HL-60/S4 treated with phorbol 12-myristate 13-acetate at 8.2 ng/mL for 4 days and 3 days (cell line): ENCODE measurements around the gene ETF1.
"Not testable (repeated sequence)": the region's sequence is repeated elsewhere in the genome, so short reads cannot be mapped to it uniquely, and the experiment has no call there.

Experiments used
- in situ Hi-C: fragments of 300-500 bp; cut with MboI; formaldehyde crosslinking; loops from 2 replicates; pipeline ENCODE4 v1.15.0; 2022; ENCODE audit warnings: low sequenced_read_pairs

ETF1 gene

DNA sequence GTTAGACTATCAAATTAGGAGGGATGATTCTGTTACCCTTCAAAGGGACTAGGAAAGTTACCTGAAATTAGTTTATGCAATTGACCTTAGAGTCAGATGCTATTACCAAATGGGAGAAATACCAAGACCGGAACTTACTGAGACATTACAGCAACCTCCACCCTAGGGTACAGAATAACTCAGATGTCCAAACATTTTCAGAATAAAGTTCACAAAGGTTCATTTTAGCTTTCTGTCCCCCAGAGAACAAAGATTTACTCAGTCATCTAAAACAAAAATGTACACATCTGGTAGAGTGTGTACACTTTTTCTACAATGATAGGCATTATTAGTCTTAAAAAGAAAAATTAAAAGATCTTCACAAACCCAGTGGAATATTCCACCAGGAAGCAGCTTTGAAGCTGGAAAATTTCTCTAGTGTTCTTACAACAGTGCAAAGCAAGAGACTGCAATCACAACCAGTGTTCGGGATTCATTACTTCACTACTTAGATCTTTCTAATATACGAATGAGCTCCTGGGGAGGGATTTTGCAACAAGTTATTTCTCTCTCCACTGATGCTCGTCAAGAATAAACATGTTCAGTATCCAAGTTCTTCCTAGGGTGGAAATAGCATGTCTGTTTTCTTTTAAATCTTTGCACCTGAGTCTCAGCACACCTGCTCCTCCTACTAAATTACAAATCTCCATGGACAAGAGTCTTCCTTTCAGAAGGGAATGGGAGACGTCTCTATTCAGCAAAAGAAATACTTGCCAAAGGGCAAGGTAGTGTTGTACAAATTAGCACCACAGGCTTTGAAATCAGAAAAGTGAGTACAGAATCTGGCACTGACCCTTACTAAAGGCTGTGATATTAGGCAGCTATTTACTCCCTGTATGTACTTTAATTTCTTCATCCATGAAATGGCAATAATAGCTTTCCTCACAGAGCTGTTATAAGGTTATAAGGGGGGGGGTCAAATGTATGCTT, 8.8 kb downstream of the ETF1 start:
- in situ Hi-C loops = no loop called here

DNA sequence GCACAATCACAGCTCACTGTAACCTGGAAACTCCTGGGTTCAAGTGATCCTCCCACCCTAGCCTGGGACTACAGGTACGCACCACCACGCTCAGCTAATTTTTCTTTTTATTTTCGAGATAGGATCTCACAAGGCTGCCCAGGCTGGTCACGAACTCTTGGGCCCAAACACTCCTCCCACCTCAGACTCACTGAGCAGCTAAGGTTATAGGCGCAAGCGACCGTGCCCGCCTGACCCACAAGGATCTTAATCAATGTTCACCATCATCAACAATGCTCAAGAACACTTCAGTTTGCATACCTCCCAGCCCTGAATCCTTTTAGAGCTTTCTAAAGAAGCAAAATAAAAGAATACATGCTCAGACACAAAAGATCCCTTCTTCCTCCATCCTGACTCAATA, 13.2 kb downstream of the ETF1 start:
- in situ Hi-C loops = no loop called here

DNA sequence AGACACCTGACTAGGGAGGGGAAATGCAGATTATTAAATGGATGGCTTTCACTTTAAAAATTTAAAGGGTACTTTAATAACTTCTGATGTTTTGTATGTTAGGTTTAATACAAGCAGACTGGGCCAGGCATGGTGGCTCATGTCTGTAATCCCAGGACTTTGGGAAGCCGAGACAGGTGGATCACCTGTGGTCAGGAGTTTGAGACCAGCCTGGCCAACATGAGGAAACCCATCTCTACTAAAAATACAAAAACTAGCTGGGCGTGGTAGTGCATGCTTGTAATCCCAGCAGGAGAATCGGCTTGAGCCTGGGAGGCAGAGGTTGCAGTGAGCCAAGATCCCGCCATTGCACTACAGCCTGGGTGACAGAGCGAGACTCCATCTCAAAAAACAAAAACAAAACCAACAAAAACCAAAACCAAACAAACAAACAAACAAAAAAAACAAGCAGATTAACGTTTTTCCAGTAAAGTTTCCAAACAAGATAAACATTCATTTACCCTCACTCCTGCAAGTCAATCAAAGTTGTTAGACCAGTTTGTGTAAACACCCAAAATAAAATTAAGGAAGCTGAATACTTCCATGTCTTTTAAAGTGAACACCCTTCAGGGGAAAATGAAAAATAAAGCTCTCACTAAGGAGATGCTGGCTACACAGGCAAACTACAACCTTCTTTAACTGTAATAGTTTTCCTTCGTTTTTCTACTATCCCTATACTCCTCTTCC, 14.1 kb downstream of the ETF1 start:
- in situ Hi-C loops = no loop called here

DNA sequence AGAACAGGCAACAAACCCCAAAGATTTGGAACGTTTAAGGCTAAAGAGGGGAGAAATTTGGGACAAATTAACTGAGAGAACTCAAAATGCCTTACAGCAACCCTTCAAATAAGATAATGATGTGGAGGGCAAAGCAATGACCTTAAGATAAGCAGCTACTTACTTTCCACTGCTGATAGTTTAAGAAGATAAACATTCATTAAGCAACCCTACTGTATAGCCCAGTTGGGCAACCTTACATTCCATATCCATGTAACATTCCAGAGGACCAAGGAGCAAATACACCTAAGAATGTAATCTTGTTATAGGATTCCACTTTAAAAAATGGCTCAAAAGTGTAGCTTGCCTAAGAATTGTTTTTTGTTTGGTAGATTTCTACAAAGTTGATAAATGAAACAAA, 14.8 kb downstream of the ETF1 start:
- in situ Hi-C loops = no loop called here

DNA sequence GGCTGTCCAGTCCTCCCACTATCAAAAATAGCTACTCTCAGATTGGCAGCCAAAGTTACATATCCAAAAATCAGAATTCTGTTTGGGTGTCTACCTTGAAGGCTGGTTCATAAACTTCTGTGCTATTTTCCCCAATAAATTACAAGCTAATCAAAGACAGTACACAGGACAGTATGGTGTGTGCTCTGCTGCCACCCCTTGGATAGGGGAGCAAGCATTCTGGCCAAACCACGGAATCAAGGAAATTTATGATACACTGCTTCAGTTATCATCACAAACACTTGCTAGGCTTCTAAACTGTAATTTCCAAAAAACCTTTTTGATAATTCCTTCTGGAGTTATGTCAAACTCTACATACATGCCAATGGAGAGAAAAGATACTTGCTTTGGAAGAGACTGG, 15.9 kb downstream of the ETF1 start:
- in situ Hi-C loops = no loop called here

DNA sequence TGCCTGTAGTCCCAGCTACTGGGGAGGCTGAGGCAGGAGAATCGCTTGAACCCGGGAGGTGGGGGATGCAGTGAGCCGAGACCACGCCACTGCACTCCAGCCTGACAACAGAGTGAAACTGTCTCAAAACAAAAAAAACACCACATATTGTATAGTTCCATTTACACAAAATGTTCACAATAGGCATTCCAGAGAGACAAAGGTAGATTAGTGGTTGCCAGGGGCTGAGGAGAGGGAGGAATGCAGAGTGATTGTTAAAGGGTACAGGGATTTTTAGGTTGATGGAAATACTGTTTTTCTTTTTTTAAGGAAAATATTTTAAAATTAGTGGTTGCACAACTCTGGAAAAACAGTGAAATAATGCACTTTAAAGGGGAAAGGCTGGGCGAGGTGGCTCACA, 19.6 kb downstream of the ETF1 start:
- in situ Hi-C loops = no loop called here

DNA sequence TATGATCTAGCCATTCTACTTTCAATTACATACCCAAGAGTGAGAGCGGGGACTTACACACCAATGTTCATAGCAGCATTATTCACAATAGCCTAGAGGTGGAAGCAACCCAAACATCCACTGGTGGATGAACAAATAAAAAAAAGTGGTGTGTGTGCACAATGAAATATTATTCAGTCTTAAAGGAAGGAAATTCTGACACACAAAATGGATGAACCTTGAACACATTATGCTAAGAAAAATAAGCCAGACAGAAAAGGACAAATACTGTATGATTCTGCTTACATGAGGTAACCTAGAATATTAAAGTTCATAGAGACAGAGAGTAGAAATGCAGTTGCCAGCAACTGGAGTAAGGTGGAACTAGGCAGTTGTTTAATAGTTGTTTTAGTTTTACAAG, 22.1 kb downstream of the ETF1 start:
- in situ Hi-C loops = no loop called here

DNA sequence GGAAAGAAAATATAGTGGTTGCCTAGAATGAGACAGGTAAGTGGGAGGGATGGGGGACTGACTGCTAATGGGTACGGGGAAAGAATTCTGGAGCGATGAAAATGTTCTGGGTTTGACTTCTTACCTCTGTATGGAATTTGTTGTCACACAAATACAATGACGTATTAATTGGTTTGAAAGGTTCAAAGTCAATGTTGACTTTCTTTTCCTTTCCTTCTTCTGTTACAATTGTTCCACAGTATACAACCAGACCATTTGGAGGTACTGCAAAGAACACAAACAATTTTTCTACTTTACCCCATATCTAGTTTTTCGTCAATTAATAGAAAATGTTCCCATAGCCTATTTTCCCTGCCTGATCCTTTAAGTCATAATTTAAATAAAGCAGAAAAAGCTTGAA, 25.6 kb downstream of the ETF1 start:
- in situ Hi-C loops = no loop called here

DNA sequence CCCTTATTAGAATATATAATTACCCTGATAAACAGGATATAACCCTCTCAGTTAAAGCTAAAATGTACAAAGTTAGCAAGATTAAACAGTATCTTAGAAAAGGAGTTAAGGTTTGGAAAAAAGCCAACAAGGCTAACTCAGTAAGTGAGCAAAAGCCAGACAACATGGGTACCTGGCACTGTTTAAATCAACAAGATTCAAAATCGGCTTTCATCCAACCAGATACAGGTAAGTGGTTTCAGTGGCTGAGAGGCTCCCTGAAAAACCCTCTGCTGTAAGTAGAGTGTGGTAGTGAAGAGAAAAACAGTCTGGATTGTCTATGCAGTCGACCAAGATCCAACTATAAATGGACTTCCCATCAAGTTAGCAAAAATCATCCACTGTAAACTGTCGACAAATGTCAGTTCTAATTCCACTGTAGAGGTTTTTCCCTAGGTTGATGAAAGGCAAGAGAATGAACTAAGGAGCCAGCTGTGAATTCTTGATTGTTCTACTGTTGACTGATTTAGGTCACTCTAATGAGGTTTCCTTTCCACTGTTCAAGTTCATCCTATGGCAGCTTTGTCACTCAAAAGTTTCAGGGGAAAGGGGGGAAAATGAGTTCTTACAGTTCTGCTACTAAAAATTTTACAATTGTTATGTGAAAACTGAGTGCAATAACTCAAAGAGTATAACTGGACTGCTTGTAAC, 27.3 kb downstream of the ETF1 start:
- in situ Hi-C loops = no loop called here

DNA sequence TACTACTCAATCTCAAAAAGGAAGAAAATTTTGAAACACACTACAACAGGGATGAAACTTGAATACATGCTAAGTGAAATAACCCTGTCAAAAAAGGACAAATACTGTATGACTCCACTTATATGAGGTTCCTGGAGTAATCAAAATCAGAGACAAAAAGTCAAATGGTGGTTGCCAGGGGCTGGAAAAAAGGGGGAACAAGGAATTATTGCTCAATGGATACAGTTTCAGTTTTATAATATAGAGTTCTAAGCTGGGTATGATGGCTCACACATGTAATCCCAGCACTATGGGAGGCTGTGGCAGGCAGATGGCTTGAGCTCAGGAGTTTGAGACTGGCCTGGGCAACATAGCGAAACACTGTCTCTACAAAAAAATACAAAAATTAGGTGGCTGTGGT, 29.0 kb downstream of the ETF1 start:
- in situ Hi-C loops = no loop called here

DNA sequence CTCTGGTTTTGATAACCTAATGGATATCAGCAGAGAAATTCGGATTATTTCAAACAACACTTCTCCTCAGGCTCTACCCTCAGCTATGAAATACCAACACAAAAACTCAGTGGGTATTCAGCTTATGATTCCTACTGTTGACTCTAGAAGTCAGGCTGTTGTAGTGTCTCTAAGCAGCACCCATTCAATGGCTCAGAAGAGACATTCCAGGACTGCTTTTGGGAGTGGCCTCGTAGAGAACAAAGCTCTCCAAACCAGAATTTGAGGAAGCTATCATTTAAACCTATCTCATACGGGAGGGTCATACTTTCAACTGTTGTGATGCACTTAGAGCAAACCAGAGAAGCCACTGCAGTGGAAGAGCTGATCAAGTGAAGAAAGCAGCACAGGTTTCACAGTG, 34.1 kb downstream of the ETF1 start:
- in situ Hi-C loops = no loop called here

DNA sequence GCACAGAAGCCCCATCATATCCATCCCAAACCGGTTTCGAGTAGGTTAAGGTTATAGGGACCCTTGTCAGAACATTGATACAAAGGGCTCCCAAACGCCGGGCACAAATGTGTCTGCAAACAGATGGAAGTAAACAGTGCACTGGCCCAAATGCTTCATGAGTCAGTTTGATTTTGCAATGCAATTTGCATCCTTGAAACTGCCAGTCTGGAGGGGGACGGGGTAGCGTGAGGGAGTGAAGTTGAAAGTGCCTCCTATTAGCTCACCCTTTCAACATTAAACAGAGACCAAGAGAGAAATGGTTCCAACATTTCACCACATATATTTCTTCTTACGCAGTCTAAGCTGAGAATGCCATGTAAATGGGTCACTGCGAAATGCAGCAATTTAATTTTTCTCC, 35.6 kb downstream of the ETF1 start:
- in situ Hi-C loops = not testable (repeated sequence)

DNA sequence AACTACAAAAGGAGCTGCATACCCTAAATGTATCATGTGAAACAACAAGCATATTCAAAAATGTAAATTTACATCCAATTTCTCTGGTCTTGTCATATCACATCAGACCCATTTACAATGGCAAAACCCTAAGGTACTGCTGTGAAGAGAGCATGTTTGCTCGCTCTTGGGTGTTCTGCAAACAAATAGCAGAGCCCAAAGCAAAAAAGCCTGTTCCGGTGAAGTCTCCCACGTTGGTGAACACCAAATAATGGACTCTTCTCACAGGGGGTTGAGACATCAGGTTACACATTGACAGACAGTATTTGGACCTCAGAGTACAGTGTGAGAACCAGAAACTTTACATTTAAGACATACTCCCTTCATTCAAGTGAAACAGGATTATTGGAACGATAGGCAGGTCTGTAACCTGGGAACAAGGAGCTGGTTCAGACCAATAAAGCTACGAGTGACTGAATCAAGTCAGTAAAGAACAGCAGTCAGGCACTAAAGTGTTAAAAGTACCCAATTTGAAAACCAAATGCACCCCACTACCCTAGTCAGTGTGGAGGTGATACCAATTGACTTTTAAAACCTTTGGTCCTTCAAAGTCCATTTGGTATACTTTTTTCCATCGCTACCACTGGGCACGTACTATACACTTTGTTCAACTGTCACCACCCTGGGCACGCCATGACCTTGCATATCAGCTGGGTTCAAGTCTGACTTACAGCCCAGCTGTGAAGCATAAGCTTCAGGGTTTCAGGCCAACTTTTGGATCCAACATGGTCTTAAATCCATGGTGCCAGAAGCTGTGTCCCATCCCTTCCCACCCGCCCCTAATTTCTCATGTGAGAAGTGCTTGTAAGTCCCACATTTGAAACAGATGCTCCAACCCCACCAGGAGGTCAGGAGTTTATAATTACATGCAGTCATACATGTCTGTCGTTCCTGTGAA, 36.4 kb downstream of the ETF1 start:
- in situ Hi-C loops = no loop called here

DNA sequence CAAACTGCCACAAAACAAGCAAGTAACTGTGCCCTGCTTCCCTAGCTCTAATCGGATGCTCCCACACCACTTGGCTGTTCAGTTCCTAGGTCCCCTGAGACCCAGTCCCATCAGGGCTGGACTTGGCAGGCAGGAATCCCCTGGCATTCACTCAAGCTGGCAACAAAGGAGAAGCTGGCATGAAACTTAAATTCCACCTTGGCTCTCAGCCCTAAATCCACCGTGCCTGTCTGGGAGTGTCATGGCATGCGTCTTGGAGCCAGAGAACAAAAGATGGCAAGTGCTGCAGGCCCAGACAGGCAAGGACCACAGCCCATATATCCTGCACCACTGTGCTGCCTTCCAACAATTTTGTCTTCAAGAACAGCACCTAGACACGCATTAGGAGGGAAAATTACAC, 38.2 kb downstream of the ETF1 start:
- in situ Hi-C loops = no loop called here

DNA sequence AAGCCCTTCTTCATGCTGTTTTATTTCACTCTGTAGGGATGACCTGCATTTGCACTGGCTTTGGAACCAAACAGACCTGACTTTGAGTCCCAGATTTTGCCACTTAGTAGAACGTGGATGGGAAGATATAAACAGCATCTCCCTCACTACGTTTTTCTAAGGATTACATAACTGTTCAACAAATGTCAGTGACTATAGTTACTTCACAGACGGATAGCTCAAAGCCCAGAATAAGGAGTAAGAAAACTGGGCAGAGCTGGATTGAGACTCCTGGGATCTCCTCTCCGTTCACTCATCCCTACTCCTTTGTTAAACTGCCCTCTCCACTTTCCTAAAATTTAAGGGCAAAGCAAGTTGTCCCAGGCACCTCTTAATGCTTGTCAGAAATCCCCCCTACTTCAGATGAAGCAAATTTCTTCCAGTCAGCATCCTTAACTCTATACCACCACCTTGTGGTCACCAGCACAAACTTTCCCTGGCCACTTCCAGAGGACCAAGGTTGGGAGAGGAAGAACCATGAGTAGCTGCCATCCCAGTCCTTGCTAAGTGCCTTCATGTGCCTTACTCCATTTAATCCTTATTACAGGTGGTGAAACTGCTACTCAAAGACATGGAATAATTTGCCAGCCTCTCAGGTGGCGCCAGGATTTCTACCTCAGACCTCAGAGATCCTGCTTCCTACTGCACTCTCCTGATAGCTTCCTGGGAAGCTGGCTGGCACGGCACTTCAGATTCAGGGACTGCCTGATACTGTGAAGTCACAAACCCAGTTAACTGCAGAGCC, 39.4 kb downstream of the ETF1 start:
- in situ Hi-C loops = no loop called here

DNA sequence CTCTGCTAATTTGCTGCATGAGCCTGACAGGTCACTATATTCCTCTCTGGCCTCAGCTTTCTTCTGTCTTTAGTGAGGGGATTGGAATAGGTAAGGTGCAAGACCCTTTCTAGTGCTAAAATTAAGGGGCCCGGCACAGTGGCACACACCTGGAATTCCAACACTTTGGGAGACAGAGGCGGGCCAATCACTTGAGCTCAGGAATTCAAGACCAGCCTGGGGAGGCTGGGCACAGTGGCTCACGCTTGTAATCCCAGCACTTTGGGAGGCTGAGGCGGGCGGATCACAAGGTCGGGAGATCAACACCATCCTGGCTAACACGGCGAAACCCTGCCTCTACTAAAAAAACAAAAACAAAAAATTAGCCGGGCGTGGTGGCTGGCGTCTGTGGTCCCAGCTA, 40.5 kb downstream of the ETF1 start:
- in situ Hi-C loops = no loop called here

DNA sequence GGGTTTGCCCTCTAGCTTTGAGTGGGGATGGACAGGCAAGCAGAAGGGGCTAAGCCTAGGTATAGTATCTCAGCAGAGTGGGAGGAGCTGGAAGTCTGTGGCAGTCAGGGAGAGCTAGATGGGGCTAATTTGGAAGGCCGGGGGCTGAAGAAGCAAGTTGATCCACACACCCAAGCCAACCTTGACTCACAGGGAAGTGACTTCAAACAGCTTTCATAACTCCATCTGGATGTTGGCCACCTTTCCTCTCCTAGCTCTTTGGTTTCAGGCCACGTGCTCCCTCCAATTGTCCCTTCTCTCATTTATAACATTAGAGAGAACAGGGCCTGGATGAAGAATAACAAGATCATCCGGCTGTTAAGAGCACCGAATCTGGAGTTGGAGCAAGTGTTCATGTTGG, 40.9 kb downstream of the ETF1 start:
- in situ Hi-C loops = no loop called here

DNA sequence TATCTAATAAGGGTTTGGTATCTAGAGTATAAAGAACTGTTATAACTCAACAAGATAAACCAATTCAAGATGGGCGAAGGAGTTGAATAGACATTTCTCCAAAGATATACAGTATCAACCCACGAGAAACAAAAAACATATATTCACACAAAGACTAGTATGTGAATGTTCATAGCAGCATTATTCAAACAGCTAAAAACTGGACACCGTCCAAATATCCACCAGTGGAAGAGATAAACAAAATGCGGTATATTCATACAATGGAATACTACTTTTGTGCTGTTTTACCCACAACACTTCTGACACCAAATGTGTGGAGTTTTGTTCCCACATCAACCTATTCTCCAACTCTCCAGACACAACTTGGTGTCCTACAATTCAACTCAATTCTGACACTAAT, 44.7 kb downstream of the ETF1 start:
- in situ Hi-C loops = no loop called here

DNA sequence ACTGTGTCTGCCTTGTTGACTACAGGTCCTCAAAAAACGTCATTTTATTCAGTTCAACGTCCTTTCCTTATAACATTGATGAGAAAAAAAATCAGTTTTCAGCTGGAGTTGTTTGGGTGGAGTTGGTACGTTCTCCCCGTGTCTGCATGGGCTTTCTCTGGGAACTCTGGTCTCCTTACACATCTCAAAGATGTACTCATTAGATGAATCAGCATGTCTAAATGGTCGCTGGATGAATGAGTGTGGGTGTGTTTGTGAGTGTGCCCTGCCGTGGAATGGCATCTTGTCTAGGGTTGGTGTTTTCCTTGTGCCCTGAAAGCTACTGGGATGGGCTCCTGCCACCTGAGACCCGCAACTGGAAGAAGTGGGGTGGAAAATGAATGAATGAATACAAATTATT, 47.7 kb downstream of the ETF1 start:
- in situ Hi-C loops = no loop called here

DNA sequence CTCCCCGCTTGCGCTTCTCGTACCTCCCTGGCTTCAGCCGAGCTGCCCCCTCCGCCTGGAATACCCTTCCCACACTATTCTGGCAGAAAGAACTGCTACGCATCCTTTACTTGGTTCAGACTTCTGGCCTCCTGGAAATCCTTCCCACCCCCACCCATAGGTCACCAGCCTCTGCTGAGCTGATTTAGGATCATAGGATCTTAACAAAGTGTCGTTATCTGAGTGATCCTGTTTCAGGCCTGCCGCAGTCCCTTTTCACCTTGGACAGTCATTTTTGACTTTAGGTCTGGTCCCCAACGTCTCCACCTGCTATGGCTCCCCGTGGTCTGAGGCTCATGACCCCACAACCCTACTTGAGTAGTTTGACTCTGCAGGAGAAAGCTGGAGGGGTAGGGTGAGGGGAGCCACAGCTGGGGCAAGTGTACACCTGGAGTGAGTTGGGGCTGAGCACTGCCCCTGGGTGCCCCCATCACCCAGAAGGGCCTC, 50.4 kb downstream of the ETF1 start:
- in situ Hi-C loops = no loop called here
